Peyer's patch (tissue), 4 donors: ENCODE data around the gene RAVER1.

Source experiments
- POLR2A ChIP-seq, 2 donors: fragments of 450-650 bp; IDR thresholded peaks; one replicate each; pipeline ENCODE4 v1.5.1; 2017; ENCODE audit warnings: antibody characterized with exemption in 2 of 2, mild to moderate bottlenecking in 2 of 2, moderate library complexity in 2 of 2
- TF ChIP-seq, protein P1 (sequence below), 6 experiments: fragments of 450-650 bp in 4 of 6; fragments of 200-600 bp in 2 of 6; sonication (generic) in 1 of 6; IDR thresholded peaks; one replicate each; pipeline ENCODE4 v1.5.1; 2017 to 2019; ENCODE audit warnings: antibody characterized with exemption in 6 of 6, mild to moderate bottlenecking in 3 of 6, moderate library complexity in 1 of 6

DNA sequence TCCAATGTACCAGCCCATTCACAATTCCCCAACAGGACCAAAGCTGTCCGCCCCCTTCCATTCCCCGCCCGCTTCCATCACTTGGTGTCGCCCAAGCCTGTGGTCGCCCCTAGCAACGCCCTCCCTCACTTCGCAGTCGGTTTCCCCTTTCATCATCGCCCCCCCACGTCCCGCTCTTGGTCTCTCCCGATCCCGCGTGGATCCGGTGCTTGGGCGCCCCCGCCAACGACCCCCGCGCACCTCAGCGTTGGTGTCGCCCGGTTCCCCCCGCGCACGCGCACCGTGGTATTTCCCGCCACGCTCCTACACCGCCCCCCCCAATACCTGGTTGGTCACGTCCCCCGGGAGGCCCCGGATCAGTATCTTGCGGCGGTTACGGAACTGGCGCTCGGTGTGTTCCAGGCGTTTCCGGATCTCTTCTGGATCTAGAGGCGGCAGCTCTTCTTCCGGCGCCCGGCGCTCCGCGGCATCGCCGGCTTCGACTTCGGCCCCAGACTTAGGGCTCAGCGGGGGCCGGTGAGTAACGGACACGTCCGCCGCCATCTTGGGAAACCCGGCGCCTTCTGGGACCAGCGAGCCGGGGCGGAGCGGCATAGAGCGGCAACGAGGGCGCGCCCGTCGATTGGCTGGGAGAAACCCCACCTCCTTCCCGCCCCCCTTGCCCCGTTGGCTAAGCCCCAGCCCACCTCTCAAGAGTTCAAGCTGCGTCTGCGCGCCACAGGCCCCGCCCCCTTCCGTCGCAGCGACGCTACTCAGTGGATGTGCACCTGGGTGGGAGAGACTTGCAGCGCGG, at the start of gene RAVER1:
- TF ChIP-seq, protein P1, sequence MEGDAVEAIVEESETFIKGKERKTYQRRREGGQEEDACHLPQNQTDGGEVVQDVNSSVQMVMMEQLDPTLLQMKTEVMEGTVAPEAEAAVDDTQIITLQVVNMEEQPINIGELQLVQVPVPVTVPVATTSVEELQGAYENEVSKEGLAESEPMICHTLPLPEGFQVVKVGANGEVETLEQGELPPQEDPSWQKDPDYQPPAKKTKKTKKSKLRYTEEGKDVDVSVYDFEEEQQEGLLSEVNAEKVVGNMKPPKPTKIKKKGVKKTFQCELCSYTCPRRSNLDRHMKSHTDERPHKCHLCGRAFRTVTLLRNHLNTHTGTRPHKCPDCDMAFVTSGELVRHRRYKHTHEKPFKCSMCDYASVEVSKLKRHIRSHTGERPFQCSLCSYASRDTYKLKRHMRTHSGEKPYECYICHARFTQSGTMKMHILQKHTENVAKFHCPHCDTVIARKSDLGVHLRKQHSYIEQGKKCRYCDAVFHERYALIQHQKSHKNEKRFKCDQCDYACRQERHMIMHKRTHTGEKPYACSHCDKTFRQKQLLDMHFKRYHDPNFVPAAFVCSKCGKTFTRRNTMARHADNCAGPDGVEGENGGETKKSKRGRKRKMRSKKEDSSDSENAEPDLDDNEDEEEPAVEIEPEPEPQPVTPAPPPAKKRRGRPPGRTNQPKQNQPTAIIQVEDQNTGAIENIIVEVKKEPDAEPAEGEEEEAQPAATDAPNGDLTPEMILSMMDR (IDR thresholded peaks at IDR 0.05): no peak
- TF ChIP-seq POLR2A (IDR thresholded peaks at IDR 0.05): peak; percentile 70 to 74
